ENCODE results near the gene FBRS.

Gene FBRS

DNA sequence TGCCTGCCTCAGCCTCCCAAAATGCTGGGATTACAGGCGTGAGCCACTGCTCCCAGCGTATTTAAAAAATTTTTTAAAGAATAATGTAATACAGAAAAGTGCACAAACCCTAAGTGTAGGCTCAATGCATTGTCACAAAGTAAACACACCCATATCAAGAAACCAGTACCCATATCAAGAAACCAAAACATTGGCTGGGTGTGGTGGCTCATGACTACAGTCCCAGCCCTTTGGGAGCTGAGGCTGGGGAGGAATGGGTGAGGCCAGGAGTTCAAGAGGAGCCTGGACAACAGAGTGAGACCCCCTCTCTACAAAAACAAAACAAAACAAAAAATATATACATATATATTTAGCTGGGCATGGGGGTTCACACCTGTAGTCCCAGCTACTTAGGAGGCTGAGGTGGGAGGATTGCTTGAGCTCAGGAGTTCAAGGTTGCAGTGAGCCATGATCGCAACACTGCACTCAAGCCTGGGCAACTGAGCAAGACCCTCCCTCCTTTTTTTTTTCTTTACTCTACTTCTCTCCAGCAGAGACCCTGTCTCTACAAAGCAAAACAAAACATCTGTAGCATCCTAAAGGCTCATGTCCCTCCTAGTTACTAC lies 16.8 kb upstream of the FBRS start:
- DNase-seq (ENCODE audit: low read depth in 3 of 3, low spot score in 1 of 3) = no peak

DNA sequence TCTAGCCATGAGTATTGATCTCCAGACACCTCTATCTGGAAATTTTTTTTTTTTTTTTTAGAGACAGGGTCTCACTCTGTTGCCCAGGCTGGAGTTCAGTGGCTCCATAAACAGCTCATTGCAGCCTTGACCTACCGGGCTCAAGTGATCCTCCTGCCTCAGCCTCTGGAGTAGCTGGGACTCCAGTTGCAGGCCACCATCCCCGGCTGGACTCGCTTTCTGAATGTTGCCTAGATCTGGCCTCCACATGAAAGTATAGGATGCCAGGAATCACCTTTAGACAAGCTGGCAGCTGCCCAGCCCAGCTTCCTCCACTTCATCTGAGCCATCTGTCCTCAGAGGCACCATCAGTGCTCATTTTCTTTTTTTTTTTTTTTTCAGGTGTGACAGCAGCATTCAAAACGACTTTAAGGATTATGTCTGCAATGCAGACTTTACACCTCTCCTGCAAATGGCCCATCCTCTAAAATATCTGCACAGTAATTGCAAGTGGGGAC lies 13.8 kb upstream of the FBRS start:
- DNase-seq (ENCODE audit: low read depth in 3 of 3, low spot score in 1 of 3) = no peak

DNA sequence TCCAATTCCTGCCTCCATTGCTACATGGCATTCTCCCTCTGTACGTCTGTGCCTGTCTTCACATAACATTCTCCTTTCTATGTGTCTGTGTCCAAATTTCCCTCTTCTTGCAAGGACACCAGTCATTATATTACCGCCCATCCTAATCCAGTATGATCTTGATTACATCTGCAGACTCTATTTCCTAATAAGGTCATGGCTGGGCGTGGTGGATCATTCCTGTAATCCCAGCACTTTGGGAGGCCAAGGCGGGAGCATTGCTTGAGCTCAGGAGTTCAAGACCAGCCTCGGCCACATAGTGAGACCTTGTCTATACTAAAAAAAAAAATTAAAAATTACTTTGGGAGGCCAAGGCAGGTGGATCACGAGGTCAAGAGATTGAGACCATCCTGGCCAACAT lies 12.5 kb upstream of the FBRS start:
- no peak for DNase-seq (ENCODE audit: low read depth in 3 of 3, low spot score in 1 of 3)

DNA sequence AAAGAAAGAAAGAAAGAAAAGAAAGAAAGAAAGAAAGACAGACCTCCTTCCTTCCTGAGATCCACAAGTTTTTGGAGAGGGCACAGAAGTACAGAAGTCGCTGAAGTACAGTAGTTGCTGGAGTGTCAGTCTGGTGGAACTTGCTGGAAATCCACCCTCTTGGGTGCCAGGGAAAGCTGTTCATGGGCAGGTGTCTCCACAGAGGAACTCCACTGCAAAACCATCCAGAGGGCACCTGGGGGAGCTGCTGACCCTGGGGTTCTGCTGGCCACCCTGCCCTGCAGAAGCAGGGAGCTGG lies 11.0 kb upstream of the FBRS start:
- DNase-seq (ENCODE audit: low read depth in 3 of 3, low spot score in 1 of 3) = no peak

GRCh38 chr16:30649725-30650368 lies 8.4 kb upstream of the FBRS start:
- no peak for DNase-seq (ENCODE audit: low read depth in 3 of 3, low spot score in 1 of 3)

- DNase-seq (ENCODE audit: low read depth in 3 of 3, low spot score in 1 of 3) = peak; percentile 94 to 97 (median 95)
Measured at GRCh38 chr16:30650369-30651123, 7.7 kb upstream of the FBRS start, which contains the start of gene PRR14. PRR14 (plus strand) TSS chr16:30650960; CDS start chr16:30651646, 686 bp downstream.

GRCh38 chr16:30651124-30652004 lies 6.9 kb upstream of the FBRS start:
- peak; percentile 48 to 67 (median 52) for DNase-seq (ENCODE audit: low read depth in 3 of 3, low spot score in 1 of 3)

- no peak for DNase-seq (ENCODE audit: low read depth in 3 of 3, low spot score in 1 of 3)
Measured at GRCh38 chr16:30652005-30652296, 6.3 kb upstream of the FBRS start.

- DNase-seq (ENCODE audit: low read depth in 3 of 3, low spot score in 1 of 3) = no peak
Measured at GRCh38 chr16:30652718-30653117, 5.5 kb upstream of the FBRS start.

DNA sequence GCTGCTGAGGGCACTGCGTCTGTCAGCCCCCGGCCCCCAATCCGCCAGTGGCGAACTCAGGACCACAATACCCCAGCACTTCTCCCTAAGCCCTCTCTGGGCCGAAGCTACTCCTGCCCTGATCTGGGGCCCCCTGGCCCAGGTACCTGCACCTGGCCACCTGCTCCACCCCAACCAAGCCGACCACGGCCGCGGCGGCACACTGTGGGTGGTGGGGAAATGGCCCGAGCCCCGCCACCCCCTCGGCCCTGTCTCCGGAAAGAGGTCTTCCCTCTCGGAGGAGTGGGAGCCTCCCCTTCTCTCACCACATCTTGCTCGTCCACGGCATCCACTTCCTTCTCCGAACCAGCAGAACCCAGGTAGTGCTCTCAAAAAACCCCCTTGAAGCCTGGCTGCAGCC lies 3.4 kb upstream of the FBRS start:
- no peak for DNase-seq (ENCODE audit: low read depth in 3 of 3, low spot score in 1 of 3)

DNA sequence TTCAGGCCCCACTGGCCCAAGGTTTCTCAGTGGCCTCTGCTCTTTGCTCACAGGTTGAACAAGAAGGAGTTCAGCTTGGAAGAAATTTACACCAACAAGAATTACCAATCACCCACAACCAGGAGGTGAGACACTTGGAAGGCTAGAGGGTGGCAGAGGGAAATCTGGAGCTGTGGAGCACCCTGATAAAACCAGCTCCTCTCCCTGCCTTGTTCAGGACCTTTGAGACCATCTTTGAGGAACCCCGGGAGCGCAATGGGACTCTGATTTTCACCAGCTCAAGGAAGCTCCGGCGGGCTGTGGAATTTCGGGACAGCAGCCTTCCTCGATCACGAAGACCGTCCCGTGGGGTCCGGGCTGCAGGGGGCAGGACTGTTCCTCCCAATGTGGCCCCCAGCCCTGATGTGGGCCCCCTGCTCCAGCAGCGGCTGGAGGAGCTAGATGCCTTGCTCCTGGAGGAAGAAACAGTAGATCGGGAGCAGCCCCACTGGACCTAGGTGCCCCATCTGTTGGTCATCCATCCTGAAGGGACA lies 2.4 kb upstream of the FBRS start:
- no peak for DNase-seq (ENCODE audit: low read depth in 3 of 3, low spot score in 1 of 3)

- no peak for DNase-seq (ENCODE audit: low read depth in 3 of 3, low spot score in 1 of 3)
Measured at GRCh38 chr16:30656388-30656787, 1.8 kb upstream of the FBRS start.

DNA sequence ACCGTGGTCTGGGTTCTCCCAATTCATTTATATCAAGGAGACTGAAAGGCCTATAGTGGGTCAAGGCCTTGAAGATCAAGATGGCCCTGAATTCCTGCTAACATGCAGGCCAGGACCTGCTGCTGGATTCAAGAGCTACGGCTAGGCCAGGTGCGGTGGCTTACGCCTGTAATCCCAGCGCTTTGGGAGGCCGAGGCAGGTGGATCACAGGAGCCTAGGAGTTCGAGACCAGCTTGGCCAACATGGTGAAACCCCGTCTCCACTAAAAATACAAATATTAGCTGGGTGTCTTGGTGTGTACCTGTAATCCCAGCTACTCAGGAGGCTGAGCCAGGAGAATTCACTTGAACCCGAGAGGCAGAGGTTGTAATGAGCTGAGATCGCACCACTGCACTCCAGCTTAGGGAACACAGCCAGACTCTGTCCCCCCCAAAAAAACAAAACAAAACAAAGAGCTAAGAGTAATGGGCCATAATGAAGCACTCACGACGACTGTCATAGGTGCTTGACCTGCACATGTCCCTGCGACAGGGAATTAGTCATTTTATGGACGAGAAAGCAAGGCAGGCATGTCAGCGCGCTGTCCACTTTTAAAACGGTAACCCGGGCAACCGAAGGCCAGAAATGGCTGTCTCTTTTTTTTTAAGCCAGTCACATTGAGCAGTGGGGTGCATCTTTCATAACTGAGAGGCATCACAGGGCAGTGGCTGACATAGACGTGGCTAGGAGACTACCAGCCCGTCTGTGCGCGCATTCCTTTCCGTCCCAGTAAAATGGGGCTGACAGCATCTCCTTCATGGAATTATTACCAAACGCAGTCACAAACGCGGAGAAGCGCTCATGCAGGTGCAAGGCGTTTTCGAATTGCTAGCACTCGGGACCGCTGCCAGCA lies 1.0 kb upstream of the FBRS start:
- no peak for DNase-seq (ENCODE audit: low read depth in 3 of 3, low spot score in 1 of 3)

DNA sequence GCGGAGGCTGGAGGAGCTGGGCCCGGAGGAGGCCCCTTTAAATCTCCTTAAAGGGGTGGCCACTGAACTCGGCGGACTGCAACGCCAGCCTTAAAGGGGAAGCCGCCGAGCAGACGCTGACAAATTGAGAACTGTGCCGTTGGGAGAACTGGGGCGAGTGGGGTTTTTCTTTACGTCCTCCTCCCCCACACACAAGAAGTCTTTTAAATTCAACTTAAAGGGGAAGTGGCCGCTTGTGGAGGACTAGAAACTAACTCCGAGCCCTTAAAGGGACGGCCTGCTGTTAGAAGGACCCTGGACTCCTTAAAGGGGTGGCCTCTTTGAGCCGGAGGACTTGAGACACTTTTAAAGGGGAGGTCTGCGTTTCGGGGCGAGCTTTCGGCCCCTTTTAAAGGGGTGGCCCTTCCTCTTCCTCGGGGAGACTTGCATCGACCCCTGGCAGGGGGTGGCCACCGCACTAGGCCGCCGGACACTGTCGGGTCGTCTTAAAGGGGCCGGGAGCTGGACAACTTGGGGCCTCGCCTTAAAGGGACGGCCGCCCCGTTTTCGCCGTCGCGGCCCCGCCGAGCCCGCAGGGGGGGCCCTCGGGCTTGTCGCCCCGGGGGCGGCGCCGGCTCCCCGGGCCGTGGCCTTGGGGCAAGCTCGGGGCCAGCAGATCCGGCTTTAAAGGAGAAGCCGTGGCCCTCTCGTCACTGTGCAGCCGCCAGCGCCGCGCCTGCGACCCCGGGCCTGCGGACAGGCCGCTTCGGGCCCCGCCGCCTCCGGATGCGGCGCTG lies 688 bp downstream of the FBRS start:
- DNase-seq (ENCODE audit: low read depth in 3 of 3, low spot score in 1 of 3) = peak in 1 of 3 donors; percentile 55

- peak in 2 of 3 donors; percentile 24 to 33 for DNase-seq (ENCODE audit: low read depth in 3 of 3, low spot score in 1 of 3)
Measured at GRCh38 chr16:30659507-30660423, 1.5 kb downstream of the FBRS start.

DNA sequence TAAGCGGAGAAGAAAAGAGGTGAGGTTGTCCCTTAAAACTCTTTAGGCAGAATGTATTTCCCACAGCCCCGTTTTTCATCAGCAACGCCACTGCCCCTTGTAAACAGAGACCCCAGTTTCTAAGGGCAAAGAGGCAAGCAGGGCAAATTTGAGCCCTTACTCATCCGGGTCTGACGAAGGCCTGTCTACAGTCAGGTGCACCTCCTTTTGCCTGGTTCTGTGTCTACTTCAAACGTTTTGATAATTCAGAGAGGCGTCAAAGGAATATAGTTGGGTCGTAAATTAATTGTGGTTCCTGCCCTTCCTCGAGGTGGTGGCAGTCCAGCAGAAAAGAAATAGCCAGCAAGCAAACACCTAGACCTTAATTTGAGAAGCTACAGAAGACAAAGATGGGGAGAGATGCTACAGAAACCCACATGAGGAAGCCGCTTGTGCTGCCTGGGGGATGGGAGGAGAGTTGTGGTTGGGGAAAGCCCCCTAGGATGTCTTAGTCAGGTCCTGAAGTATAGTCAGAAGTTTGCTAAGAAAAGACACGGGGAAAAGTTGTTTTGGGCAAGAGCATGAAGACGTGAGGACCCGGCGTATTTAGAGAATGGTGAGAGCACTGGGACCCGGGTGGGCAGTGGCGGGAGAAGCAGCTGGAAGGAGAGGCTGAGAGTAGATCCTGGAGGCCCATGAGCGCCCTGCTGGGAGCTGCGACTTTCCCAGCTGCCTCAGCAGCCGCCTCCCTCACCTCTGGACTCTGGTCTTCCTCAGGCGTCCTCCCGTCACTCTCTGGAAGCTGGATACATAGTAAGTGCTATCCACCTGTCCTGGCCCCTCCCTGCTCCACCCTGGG lies 2.4 kb downstream of the FBRS start:
- DNase-seq (ENCODE audit: low read depth in 3 of 3, low spot score in 1 of 3) = peak; percentile 50 to 59 (median 54)

DNA sequence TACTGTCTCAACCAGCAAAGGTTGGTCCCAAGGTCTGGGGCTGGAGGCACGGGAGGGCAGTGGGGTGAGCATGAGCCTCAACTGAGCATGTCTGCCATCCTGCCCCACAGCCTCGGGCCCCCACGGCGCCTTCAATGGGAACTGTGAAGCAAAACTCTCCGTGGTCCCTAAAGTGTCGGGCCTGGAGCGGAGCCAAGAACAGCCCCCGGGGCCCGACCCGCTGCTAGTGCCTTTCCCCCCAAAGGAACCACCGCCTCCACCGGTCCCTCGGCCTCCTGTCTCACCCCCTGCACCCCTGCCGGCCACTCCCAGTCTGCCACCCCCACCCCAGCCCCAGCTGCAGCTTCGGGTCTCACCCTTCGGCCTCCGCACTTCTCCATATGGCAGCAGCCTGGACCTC lies 4.2 kb downstream of the FBRS start:
- no peak for DNase-seq (ENCODE audit: low read depth in 3 of 3, low spot score in 1 of 3)

GRCh38 chr16:30663038-30663437 lies 4.8 kb downstream of the FBRS start:
- no peak for DNase-seq (ENCODE audit: low read depth in 3 of 3, low spot score in 1 of 3)

All from stimulated activated CD4-positive, alpha-beta T cell treated with anti-CD3 and anti-CD28 coated beads, TNF-alpha, amount 100 ng/mL, for 1 hour (primary cell).